HL-60/S4 (cell line): Measurements from ENCODE around the gene CRB2.

ENCODE experiments used
- in situ Hi-C: fragments of 300-500 bp; cut with MboI; formaldehyde crosslinking; loops from 2 replicates; pipeline ENCODE4 v1.14.3; 2022; ENCODE audit warnings: low sequenced_read_pairs

CRB2 gene

DNA sequence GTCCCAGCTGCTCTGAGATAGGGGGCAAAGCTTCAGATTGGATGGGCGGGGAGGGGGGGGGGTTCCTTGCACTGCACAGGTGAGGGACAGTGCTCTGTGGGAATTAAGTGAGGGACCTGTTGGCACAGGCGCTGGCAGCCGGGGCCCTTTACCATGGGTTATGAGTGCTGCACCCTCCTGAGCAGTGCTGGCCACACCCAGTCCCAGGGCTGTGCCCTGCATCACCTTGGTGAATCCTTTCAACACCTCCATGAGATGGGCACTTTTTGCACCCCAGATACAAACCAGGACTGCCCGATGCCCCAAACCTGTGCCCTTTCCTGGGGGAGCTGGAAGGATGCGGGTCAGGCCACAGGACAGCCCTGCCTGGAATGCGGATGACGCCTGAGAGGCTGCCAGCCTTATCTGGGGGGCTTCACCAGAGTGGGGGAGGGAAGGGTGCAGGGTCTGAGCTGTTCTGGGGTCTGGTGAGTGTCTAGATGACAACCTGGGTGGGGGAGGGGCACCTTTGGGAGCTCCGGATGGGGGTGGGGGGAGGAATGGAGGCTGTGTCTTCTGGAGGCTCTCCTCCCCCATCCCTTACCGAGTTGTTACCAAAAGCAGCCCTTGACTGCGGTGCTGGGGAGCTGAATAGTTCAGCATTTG is 5.2 kb downstream of the CRB2 start:
- in situ Hi-C loops: no loop called here

DNA sequence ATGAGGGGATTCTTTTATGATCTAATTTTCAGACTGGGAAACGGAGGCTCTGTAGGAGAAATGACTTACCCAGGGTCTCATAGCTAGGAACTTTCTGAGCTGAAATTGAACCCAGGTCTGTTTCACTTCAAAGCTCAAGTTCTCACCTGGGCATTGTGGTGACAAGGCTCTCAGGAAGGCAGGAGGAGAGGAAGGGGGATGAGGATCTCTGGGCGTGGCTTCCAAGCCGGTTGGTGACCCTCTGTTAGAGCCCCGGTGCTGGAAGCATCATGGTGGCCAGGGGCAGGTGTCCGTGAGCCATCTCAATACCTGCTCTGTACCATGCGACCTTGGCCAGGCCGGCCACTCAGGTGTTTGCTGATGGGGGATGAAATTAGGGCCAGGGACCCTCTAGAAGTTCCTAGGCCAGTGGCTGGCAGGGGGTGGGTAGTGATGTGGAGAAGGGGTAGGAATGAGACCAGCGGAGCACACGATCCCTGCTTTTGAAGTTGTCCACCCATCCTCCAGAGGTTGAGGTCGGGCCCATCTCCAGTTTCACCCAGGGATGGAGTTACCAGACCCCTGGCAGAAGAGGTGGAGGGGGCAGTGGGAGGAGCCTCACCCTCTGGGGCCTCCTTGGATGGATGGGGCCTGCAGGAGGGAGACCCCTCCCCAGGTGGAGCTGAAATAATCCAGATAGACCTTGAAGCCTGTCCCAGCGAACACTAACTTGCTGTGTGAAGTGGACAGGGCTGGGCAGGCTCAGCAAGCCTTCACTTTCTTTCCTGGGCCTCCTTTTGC is 5.9 kb downstream of the CRB2 start:
- in situ Hi-C loops: no loop called here

DNA sequence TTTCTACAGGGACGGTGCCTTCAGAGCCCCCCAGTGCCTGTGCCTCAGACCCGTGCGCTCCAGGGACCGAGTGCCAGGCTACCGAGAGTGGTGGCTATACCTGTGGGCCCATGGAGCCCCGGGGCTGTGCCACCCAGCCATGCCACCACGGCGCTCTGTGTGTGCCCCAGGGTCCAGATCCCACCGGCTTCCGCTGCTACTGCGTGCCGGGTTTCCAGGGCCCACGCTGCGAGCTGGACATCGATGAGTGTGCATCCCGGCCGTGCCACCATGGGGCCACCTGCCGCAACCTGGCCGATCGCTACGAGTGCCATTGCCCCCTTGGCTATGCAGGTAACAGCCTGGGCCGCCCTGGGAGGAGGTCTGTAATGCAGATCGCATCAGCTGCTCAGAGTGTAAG is 6.9 kb downstream of the CRB2 start:
- in situ Hi-C loops: no loop called here

DNA sequence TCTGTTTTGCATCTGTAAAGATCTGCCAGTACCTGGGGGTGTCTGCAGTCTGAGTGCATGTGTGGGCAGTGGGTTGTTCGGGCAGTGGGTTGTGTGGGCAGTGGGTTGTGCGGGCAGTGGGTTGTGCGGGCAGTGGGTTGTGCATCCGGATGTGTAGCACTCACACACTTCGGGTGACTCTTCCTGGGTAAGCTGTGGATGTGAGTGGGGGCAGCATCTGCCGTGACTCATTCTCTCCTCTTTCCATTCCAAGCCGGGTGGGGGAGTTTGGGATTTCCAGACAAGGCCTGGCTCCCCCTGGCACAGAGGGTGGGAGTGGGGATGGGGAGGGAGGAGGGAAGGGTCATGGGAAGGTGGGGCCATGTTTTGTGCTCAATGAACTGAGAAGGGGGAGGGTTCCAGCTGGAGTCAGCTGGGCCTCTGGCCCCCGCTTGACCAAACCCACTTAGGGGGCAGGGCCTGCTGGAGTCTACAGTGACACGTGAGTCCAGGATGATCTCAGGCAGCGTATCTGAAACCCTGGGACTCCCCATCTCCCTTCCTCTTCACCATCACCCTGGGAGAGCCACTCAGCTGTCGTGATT is 8.3 kb downstream of the CRB2 start:
- in situ Hi-C loops: no loop called here

DNA sequence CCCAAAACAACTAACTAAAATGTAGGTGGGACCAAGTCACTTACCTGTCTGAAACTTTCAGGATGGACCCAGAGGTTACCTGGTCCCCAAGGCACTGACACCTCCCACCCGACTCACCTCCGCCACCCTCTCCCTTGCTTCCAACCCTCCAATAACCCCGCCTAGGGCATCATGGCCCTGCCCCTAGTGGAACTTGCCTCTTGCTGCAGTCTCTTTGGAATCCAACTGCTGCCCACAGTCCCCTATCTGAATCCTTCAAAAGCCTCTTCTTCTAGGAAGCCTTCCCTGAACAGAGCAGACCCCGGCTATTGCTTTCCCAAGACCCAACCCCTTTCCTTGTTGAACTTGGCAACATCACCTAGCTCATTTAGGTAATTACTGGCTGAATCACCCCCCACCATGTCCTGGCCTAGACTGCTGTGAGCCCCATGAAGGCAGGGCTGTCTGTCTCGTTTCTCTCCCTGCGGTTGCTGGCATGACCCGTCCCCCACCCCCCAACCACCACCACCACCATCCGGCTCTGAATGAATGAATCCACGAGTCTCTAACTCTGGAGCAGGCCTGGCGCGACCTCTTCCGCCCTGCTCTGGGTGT is 9.4 kb downstream of the CRB2 start:
- in situ Hi-C loops: no loop called here

DNA sequence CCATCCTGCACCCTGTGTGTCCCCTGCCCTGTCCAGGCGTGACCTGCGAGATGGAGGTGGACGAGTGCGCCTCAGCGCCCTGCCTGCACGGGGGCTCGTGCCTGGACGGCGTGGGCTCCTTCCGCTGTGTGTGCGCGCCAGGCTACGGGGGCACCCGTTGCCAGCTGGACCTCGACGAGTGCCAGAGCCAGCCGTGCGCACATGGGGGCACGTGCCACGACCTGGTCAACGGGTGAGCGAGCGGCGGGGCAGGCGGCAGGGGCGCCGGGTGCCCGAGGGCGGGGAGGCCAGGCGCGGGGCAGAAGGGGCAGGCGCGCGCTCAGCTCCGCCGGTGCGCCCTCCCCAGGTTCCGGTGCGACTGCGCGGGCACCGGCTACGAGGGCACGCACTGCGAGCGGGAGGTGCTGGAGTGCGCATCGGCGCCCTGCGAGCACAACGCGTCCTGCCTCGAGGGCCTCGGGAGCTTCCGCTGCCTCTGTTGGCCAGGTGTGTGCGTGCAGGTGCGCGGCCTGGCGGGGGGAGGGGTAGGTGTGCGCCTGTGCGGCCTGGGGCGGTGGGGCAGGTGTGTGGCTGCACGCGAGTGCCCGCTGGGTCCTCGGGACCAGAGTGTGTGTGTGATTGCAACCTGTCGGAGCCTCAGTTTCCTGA is 10.0 kb downstream of the CRB2 start:
- in situ Hi-C loops: no loop called here

DNA sequence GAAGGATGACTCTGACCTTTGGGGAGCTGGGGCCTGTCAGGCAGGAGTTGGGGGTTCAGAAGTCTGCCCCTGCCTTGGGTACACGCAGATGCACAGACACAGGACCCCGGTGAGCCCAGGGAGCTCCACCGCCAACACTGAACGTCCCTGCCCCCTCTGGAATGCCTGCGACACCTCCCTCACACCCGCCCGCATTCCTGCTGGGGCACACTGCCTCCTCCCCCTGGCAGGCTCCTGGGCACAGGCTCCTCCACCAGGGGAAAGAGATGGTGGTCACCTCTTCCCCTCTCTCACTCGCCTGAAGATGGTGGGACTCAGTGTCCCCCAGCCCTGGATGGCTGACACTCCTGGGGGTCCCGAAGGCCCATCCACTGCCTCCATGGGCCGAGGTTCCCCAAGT is 12.0 kb downstream of the CRB2 start:
- in situ Hi-C loops: no loop called here

DNA sequence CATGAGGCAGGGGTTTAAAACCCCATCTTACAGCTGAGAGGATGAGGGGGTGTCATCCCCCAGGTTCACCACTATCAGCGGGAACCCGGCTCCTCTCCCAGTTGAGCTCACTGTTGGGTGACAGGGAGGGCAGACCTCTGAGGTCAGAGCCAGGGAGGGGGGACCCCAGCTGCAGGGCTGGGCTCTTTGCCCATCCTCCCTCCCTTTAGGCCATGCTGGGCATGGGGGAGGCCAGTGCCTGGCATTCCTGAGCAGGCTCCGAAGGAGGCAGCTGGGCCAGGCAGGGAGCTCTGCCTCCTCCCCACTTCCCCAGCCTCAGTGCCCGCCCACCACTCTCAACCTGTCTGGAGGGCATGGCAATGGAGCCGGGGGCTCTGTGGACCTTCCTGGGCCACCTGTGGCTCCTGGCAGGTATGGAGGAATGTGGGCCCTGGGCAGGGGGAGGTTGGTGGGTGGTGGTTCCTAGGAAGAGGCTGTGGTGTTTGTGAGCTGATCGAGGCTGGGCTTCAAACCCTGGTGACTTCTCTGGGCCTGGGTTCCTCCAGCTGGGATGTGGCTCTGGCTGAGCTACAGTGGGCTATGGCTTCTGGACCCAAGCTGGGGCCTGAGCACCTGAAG is 12.6 kb downstream of the CRB2 start:
- in situ Hi-C loops: no loop called here

DNA sequence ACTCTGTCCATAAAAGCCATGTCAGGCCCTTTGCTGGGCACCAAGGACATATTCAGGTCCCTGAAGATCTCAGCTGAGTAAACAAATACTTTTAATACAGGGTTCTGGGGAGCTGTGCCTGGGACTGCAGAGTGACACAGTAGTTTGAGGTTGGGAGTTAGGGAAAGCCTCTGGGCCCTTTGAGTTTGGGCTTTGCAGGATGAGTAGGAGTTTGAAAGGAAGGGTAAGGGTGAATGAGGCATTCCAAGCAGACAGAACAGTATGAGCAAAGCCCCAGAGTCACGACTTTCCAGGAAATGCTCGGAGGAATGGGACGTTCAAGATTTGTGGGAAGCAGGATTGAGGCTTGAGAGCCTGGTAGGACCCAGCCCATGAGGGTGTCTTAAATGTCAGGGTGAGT is 13.3 kb downstream of the CRB2 start:
- in situ Hi-C loops: no loop called here

DNA sequence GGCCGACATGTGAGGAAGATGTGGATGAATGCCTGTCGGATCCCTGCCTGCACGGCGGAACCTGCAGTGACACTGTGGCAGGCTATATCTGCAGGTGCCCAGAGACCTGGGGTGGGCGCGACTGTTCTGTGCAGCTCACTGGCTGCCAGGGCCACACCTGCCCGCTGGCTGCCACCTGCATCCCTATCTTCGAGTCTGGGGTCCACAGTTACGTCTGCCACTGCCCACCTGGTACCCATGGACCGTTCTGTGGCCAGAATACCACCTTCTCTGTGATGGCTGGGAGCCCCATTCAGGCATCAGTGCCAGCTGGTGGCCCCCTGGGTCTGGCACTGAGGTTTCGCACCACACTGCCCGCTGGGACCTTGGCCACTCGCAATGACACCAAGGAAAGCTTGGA is 14.1 kb downstream of the CRB2 start:
- in situ Hi-C loops: no loop called here

DNA sequence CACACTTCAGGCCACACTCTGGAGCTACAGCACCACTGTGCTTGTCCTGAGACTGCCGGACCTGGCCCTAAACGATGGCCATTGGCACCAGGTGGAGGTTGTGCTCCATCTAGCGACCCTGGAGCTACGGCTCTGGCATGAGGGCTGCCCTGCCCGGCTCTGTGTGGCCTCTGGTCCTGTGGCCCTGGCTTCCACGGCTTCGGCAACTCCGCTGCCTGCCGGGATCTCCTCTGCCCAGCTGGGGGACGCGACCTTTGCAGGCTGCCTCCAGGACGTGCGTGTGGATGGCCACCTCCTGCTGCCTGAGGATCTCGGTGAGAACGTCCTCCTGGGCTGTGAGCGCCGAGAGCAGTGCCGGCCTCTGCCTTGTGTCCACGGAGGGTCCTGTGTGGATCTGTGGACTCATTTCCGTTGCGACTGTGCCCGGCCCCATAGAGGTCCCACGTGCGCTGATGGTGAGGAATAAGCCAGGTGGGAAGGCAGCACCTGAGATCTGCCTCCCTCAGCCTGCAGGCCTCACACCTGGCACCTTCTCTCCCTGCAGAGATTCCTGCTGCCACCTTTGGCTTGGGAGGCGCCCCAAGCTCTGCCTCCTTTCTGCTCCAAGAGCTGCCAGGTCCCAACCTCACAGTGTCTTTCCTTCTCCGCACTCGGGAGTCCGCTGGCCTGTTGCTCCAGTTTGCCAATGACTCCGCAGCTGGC is 14.7 kb downstream of the CRB2 start:
- in situ Hi-C loops: no loop called here

DNA sequence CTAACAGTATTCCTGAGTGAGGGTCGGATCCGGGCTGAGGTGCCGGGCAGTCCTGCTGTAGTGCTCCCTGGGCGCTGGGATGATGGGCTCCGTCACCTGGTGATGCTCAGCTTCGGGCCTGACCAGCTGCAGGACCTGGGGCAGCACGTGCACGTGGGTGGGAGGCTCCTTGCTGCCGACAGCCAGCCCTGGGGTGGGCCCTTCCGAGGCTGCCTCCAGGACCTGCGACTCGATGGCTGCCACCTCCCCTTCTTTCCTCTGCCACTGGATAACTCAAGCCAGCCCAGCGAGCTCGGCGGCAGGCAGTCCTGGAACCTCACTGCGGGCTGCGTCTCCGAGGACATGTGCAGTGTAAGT is 15.2 kb downstream of the CRB2 start:
- in situ Hi-C loops: no loop called here

DNA sequence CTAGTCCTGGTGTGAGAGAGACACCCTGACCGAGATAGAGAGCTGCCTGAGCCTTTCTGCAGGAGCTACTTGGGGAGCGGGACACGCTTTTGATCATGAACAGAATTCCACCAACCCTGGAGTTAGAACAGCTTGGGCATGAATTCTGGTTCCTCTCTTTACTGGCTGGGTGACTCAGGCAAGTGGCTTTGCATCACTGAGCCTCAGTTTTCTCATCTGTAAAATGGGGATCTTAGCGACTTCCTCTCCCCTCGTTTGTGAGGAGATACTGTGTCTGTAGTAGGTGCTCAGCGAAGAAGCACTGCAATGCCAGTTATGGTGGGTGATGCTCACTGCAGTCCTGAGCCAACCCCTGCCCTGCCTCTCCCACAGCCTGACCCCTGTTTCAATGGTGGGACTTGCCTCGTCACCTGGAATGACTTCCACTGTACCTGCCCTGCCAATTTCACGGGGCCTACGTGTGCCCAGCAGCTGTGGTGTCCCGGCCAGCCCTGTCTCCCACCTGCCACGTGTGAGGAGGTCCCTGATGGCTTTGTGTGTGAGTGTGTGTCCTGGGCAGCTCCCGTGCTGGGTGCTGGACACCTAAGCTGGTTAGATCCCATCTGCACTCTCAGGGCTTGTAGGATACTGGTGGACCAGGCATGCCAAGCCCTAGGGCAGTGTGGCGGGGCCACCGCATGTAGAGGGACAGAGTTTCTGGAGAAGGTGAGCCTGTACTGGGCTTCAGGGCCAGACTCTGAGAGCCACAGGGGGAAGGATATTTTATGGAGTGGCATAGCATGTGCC is 16.0 kb downstream of the CRB2 start:
- in situ Hi-C loops: no loop called here

DNA sequence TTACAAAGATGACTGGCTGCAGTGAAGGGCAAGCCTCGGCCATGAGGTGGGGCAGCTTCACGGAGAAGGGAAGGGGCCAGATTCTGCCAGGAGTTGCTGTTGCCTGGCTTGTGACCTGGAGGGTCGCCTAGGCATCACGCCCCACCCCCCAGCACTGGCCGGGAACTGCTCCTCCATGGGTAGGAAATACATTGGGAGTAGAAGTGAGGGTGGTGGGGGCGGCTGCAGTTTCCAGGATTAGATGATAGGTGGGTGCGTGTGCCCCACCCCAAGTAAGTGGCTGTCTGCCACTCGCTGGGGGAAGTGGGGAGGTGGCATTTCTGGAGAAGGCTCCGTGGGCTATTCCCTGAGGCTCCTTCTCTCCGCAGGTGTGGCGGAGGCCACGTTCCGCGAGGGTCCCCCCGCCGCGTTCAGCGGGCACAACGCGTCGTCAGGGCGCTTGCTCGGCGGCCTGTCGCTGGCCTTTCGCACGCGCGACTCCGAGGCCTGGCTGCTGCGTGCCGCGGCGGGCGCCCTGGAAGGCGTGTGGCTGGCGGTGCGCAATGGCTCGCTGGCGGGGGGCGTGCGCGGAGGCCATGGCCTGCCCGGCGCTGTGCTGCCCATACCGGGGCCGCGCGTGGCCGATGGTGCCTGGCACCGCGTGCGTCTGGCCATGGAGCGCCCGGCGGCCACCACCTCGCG is 16.9 kb downstream of the CRB2 start:
- in situ Hi-C loops: no loop called here

DNA sequence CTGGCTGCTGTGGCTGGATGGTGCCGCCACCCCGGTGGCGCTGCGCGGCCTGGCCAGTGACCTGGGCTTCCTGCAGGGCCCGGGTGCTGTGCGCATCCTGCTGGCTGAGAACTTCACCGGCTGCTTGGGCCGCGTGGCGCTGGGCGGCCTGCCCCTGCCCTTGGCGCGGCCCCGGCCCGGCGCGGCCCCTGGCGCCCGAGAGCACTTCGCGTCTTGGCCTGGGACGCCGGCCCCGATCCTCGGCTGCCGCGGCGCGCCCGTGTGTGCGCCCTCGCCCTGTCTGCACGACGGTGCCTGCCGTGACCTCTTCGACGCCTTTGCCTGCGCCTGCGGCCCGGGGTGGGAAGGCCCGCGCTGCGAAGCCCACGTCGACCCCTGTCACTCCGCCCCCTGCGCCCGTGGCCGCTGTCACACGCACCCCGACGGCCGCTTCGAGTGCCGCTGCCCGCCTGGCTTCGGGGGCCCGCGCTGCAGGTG is 17.5 kb downstream of the CRB2 start:
- in situ Hi-C loops: no loop called here

DNA sequence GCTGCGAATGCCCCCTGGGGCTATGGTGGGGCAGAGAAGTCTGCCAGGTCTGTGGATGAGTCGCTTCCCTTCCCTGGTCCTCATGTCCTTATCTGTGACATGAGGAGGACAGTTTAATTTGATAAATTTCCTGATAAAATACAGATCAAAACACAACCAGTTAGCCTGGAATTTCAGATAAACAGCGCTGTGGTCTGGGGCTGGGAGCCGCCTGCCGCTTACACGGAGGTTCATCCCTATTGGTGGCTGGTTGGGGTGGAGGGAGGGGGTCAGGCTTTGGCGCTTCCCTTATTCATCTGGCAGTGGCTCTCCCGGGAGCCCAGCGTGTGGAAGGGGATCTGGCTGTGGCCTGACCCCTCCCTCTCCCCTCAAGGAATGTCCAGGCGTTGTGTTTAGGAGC is 17.9 kb downstream of the CRB2 start:
- in situ Hi-C loops: no loop called here

DNA sequence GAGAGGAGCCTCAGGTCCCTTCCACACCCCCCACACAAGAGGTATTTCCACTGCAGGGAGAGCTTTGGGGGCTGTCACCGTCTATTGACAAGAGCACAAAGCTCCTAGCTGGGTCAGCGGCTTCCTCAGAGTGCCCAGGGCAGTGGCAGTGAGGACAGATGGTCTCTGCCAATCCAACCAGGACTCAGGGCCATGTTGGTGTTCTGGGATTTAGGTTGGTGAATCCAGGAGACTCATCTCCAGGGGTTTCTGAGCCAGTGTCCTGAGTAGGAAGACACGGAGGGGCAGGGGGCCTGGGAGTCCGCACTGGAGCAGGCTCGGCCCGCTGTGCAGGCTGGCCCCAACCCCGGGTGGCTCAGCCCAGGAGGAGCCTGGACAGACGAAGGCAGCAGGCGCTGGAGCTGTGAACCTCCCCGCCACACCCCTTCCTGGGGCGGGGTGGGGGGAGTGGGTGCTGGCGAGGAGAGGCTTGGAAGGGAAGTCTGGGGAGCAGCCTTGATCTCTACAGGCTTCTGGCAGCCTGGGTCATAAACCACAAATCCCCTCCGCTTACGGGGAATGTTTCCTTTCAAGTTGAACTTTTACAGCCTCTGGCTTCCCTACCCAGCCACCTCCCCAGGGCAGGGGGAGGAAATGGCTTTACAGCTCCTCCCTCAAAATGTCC is 19.6 kb downstream of the CRB2 start:
- in situ Hi-C loops: no loop called here

DNA sequence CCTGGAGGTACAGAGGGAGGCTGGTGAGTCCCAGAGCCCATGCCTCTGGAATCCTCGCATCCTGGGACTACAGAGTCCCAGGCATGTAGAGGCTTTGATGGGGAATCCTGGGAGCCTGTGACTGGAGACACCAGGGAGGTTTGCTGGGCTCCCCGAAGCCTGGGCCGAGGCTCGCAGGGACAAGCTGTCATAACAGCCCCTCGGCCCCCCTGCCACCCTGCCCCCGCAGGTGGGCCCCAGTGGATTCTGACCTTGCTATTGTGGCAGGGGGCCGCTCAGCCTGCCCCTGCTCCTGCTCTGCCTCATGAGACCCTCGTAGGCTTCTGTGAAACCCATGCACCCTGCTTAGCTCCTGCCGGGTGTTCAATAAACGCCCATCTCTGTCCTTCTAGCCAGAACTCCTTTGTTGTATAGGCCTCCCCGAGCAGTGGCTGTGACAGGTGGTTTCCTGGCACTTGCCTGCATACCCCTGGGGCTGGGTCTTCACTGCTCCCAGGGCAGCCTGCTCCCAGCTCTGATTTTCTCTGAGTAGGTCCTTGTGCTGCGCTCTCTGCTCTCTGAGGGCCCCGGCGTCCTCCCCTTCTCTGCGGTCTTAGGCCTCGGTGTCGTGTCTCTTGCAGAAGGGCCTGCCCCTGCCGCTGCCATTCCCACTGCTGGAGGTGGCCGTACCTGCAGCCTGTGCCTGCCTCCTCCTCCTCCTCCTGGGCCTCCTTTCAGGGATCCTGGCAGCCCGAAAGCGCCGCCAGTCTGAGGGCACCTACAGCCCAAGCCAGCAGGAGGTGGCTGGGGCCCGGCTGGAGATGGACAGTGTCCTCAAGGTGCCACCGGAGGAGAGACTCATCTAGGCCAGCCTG is 20.4 kb downstream of the CRB2 start:
- in situ Hi-C loops: no loop called here
